Heart left ventricle (tissue), 16 donors: Measurements from ENCODE around the gene PRR5L. TPM values are rescaled to one million over a fixed set of nuclear protein-coding genes. Genes with fewer than 3 reads are reported as not detected.

Source experiments
- ATAC-seq, 4 donors: fragments of 200-7000 bp; cut with Tn5 transposase; one replicate each; pipeline ENCODE4 v1.9.1; 2020 to 2022; ENCODE audit warnings: moderate library complexity in 4 of 4, mild to moderate bottlenecking in 3 of 4, moderate number of reproducible peaks in 1 of 4
- DNase-seq, 5 donors: peaks; one replicate each; pipeline ENCODE4 v3.0.0-alpha.2; 2020
- H3K27ac ChIP-seq, 12 donors: fragments of 200-600 bp; sonication (generic) in 4 of 12; one replicate each; pipeline versions ENCODE4 v1.5.0 to v1.8.0; 2016 to 2022; ENCODE audit warnings: mild to moderate bottlenecking in 2 of 12
- H3K27me3 ChIP-seq, 9 donors: fragments of 200-600 bp; sonication (generic) in 2 of 9; one replicate each; pipeline versions ENCODE4 v1.5.1 to v1.8.0; 2016 to 2022; ENCODE audit warnings: mild to moderate bottlenecking in 3 of 9
- H3K36me3 ChIP-seq, 9 donors: fragments of 200-600 bp; sonication (generic) in 2 of 9; one replicate each; pipeline versions ENCODE4 v1.5.0 to v1.8.0; 2018 to 2022; ENCODE audit warnings: mild to moderate bottlenecking in 2 of 9
- H3K4me1 ChIP-seq, 12 donors: fragments of 200-600 bp; sonication (generic) in 4 of 12; one replicate each; pipeline versions ENCODE4 v1.5.0 to v1.8.0; 2016 to 2022; ENCODE audit warnings: mild to moderate bottlenecking in 3 of 12
- H3K4me3 ChIP-seq, 12 donors: fragments of 200-600 bp; sonication (generic) in 4 of 12; one replicate each; pipeline versions ENCODE4 v1.5.0 to v1.8.0; 2017 to 2022; ENCODE audit warnings: mild to moderate bottlenecking in 9 of 12, moderate library complexity in 4 of 12
- H3K9me3 ChIP-seq, 12 donors: fragments of 200-600 bp; sonication (generic) in 4 of 12; one replicate each; pipeline versions ENCODE4 v1.5.0 to v1.8.0; 2016 to 2022; ENCODE audit warnings: mild to moderate bottlenecking in 1 of 12
- POLR2A ChIP-seq, 2 donors: fragments of 450-650 bp; IDR thresholded peaks; one replicate each; pipeline ENCODE4 v1.6.1; 2017; ENCODE audit warnings: antibody characterized with exemption in 2 of 2, mild to moderate bottlenecking in 2 of 2, moderate library complexity in 2 of 2
- WGBS, 4 donors: extraction: QIAGEN DNeasy Blood & Tissue Kit in 2 of 4; methylation state at CpG; one replicate each; pipeline versions ENCODE4 v1.1.5 to v1.1.7; 2013 to 2018; 5-methylcytosine and 5-hydroxymethylcytosine counted together
- intact Hi-C, 10 donors: fragments of 100-400 bp; cut with DNase I; formaldehyde crosslinking; loops; one replicate each; pipeline versions ENCODE4 v1.11.1 to v1.14.2; 2022
- polyA plus RNA-seq, 2 donors: library from polyadenylated mRNA; stranded (reverse); fragments of 200-250 nt; gene quantifications; one replicate each; pipeline ENCODE4 v1.2.3, GENCODE V29; 2013
- total RNA-seq, 9 donors: library from RNA; depleted of rRNA in 2 of 9; stranded (reverse); fragments of >200 nt in 2 of 9; fragmentation: NEBNext Ultra II Directional in 3 of 9; extraction: Animal tissue kit (Norgen Biotek cat#: 25700) in 3 of 9; gene quantifications; one replicate each; pipeline versions ENCODE4 v1.1.0 to v1.2.4, GENCODE V29; 2016 to 2023
- TF ChIP-seq, protein P1 (sequence below), 12 donors: fragments of 200-600 bp; sonication (generic) in 4 of 12; IDR thresholded peaks; one replicate each; pipeline versions ENCODE4 v1.5.0 to v1.8.0; 2018 to 2022; ENCODE audit warnings: antibody characterized with exemption in 12 of 12, mild to moderate bottlenecking in 5 of 12
- donor health status: ischemic (EF 13 %, LVEDD 7.1; RV severe dilation, severe dysfunction).
- donor health status: healthy with polysubstance abuse.
- donor health status: DM: no; HTN: yes; CAD: no.
- donor health status: DM: no; HTN: no; CAD: no.
- donor health status: ischemic (EF 25% LVEDD 6.9; RV normal size, moderate dysfunction).
- donor health status: ischemic (EF 25% LVEDD 5.7; RV mildly dilated, moderate dysfunction).
- donor health status: healthy.
- donor health status: DM: yes; HTN: yes; CAD: no.
- donor health status: ischemic (EF 35%, LVEDD 5.7; RV mildly dilated, moderate dysfunction).
- donor health status: nonischemic (EF 11% LVEDD 7.7; RV severe dilation, severe dysfunction).
- donor health status: DM: yes; HTN: yes; CAD: no.
- donor health status: PGD.
- donor health status: ischemic (EF 29% LVEDD 5.4; RV normal size, mild dysfunction).
- donor health status: nonischemic (EF 23%, LVEDD 6.1; RV moderate dilation, normal function).

The PRR5L gene
- total and polyA plus RNA-seq, 11 donors = 0.61 to 17.8 (median 3.1) TPM

DNA sequence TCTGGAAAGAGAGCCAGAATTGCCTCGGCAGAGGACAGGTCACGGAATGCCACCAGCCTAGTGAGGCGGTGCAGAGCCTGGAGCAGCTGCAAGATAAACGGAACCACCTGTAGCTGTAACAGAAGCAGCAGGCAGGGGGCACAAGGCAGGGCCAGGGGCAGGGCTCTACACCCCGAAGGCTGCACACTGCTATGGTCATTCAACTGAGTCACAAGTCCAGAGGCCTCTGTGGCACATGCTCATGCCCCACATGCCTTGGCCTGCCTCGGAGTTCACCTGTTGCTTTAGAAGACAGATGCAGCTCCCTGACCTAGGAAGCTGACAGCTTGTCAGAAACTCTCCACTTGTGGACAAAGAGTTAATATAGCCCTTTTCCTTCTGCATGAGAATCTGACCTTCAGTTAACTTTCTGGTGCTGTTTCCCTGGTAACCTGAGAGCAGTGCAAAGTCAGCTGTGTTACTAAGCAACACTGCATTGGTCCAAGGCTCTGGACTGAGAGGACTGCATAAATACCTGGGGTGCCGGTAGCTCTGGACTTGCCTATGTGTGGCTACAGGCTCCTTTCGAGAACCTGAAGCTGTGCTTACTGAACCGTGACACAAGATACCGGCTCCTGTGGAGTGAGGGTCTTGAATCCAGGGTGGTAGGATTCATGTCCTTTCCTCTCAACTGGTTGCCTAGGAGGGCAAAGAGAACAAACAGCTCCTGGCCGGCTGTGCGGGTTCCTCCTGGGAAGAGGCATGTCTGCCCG is 17.4 kb upstream of the PRR5L start:
- DNase-seq (no peak), ATAC-seq (no peak)
- Histone ChIP-seq H3K4me1 (peaks cover 0 to 3% (median 0%) of the 10 kb centered on the region in 12 donors), H3K27me3 (no peaks in the 10 kb centered on the region), H3K9me3 (peaks cover 0 to 16% (median 0%) of the 10 kb centered on the region in 12 donors), H3K36me3 (peaks cover 0 to 66% (median 54%) of the 10 kb centered on the region in 9 donors), H3K4me3 (no peak overlapping the region), H3K27ac (no peak overlapping the region)
- intact Hi-C loops = no loop called here
- no peak for TF ChIP-seq POLR2A (IDR thresholded peaks at IDR 0.05)
- TF ChIP-seq, protein P1, sequence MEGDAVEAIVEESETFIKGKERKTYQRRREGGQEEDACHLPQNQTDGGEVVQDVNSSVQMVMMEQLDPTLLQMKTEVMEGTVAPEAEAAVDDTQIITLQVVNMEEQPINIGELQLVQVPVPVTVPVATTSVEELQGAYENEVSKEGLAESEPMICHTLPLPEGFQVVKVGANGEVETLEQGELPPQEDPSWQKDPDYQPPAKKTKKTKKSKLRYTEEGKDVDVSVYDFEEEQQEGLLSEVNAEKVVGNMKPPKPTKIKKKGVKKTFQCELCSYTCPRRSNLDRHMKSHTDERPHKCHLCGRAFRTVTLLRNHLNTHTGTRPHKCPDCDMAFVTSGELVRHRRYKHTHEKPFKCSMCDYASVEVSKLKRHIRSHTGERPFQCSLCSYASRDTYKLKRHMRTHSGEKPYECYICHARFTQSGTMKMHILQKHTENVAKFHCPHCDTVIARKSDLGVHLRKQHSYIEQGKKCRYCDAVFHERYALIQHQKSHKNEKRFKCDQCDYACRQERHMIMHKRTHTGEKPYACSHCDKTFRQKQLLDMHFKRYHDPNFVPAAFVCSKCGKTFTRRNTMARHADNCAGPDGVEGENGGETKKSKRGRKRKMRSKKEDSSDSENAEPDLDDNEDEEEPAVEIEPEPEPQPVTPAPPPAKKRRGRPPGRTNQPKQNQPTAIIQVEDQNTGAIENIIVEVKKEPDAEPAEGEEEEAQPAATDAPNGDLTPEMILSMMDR (IDR thresholded peaks at IDR 0.05) = no peak
- 86 to 89% (median 87%) methylated on average over 12 to 13 of the region's 13 CpGs for WGBS, 4 donors

- peaks cover 0 to 16% (median 0%) of the 10 kb centered on the region in 12 donors for H3K9me3 ChIP-seq
- no peak overlapping the region for H3K4me3 ChIP-seq
- TF ChIP-seq, protein P1 (IDR thresholded peaks at IDR 0.05) = no peak
- TF ChIP-seq POLR2A (IDR thresholded peaks at IDR 0.05) = no peak
- DNase-seq (peak in 1 of 5 donors; percentile 14), ATAC-seq (peak in 3 of 4 donors; percentile 20 to 73 (median 62))
- 53 to 82% (median 74%) methylated on average over 1 of the region's 1 CpG for WGBS, 4 donors
- H3K4me1 ChIP-seq = peaks cover 0 to 3% (median 0%) of the 10 kb centered on the region in 12 donors
- no peaks in the 10 kb centered on the region for H3K27me3 ChIP-seq
- peaks cover 0 to 48% (median 36%) of the 10 kb centered on the region in 9 donors for H3K36me3 ChIP-seq
- H3K27ac ChIP-seq = no peak overlapping the region
- intact Hi-C loops = loop anchor here in 1 of 10 donors (10.0 kb wide), 1 partner anchor 466 kb away; no protein-coding TSS in a partner anchor
These were observed 15.6 kb upstream of the PRR5L start for GRCh38 chr11:36280531-36280930.

- Histone ChIP-seq H3K27ac (no peak overlapping the region), H3K4me3 (no peak overlapping the region), H3K36me3 (peaks cover 0 to 35% (median 25%) of the 10 kb centered on the region in 9 donors), H3K27me3 (no peaks in the 10 kb centered on the region), H3K9me3 (peaks cover 0 to 16% (median 0%) of the 10 kb centered on the region in 12 donors), H3K4me1 (peaks cover 0 to 3% (median 0%) of the 10 kb centered on the region in 12 donors)
- DNase-seq (no peak), ATAC-seq (no peak)
- intact Hi-C loops = loop anchor here in 1 of 10 donors (10.0 kb wide), 1 partner anchor 467 kb away; no protein-coding TSS in a partner anchor
- TF ChIP-seq, protein P1 (IDR thresholded peaks at IDR 0.05) = no peak
- no peak for TF ChIP-seq POLR2A (IDR thresholded peaks at IDR 0.05)
- 85 to 97% (median 97%) methylated on average over 4 of the region's 4 CpGs for WGBS, 4 donors
These were observed 14.2 kb upstream of the PRR5L start for GRCh38 chr11:36281850-36282249.

DNA sequence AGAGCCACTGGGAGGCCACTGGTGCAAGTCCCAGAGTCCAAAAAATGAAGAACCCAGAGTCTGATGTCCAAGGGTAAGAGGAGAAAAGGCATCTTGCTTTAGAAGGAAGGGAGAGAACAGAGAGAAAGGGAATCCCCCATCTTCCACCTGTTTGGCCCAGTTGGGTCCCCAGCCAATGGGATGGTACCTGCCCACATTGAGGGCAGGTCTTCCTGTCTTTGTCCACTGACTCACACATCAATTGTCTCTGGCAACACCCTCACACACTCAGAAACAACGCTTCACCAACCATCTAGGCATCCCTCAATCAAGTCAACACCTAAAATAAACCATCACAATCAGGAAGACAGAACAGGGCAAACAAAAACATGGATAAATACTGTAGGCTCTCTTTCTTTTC is 13.2 kb upstream of the PRR5L start:
- Histone ChIP-seq H3K27me3 (no peaks in the 10 kb centered on the region), H3K4me3 (no peak overlapping the region), H3K4me1 (peaks cover 0 to 8% (median under 1%) of the 10 kb centered on the region in 12 donors), H3K27ac (no peak overlapping the region), H3K9me3 (peaks cover 0 to 16% (median 0%) of the 10 kb centered on the region in 12 donors), H3K36me3 (peaks cover 0 to 26% (median 16%) of the 10 kb centered on the region in 9 donors)
- no peak for ATAC-seq
- intact Hi-C loops = loop anchor here in 1 of 10 donors (10.0 kb wide), 1 partner anchor 468 kb away; no protein-coding TSS in a partner anchor
- DNase-seq = no peak
- TF ChIP-seq, protein P1 (IDR thresholded peaks at IDR 0.05) = no peak
- TF ChIP-seq POLR2A (IDR thresholded peaks at IDR 0.05) = no peak
- WGBS, 4 donors = 81 to 88% (median 85%) methylated on average over 1 of the region's 1 CpG
